Ovary (tissue), 3 donors: ENCODE measurements around the gene RPS6KA3.

Experiments
- CTCF ChIP-seq, 3 donors: fragments of 450-650 bp in 2 of 3; fragments of 200-600 bp in 1 of 3; IDR thresholded peaks; one replicate each; pipeline versions ENCODE4 v1.5.1 to v1.8.0; 2016 to 2022; ENCODE audit warnings: antibody characterized with exemption in 3 of 3, mild to moderate bottlenecking in 1 of 3
- EP300 ChIP-seq: sonication (generic); formaldehyde crosslinking; IDR thresholded peaks from one replicate; pipeline ENCODE4 v1.6.1; 2017; ENCODE audit warnings: antibody characterized with exemption
- POLR2A ChIP-seq: fragments of 450-650 bp; IDR thresholded peaks from one replicate; pipeline ENCODE4 v1.6.1; 2017; ENCODE audit warnings: antibody characterized with exemption, mild to moderate bottlenecking, moderate library complexity
- donor health status: DM: no; HTN: no; CAD: no.

- TF ChIP-seq CTCF (IDR thresholded peaks at IDR 0.05) (no peak), POLR2A (no peak), EP300 (no peak)
Observed at GRCh38 chrX:20254712-20255299, 11.9 kb downstream of the RPS6KA3 start.
